Activated CD8-positive, alpha-beta memory T cell treated with anti-CD3 and anti-CD28 coated beads, Interleukin-2, amount 10 ng/mL, durations not matched to agents 7 days and 5 days (primary cell): ENCODE results near the gene CCL17. TPM values are rescaled to one million over a fixed set of nuclear protein-coding genes. Genes with fewer than 3 reads are reported as not detected.

Experiments used
- ATAC-seq: fragments of 150-1000 bp; cut with Tn5 transposase; one replicate; pipeline ENCODE4 v1.10.0; 2021; ENCODE audit warnings: moderate library complexity
- CTCF ChIA-PET: fragments of 350-600 bp; sonication (Branson Sonifier 250); formaldehyde crosslinking; loops from one replicate; lab custom pipeline; 2021; ENCODE audit warnings: antibody characterized with exemption; lab: Charles Lee
- DNase-seq: peaks from one replicate; pipeline ENCODE4 v3.0.0-alpha.2; 2020
- H3K27ac Mint-ChIP-seq: one replicate; pipeline ENCODE4 v1.8.0; 2021; ENCODE audit warnings: mild to moderate bottlenecking, mixed read lengths
- H3K27me3 Mint-ChIP-seq: one replicate; pipeline ENCODE4 v1.8.0; 2021; ENCODE audit warnings: mixed read lengths
- H3K36me3 Mint-ChIP-seq: one replicate; pipeline ENCODE4 v1.8.0; 2021; ENCODE audit warnings: mild to moderate bottlenecking, mixed read lengths
- H3K4me1 Mint-ChIP-seq: one replicate; pipeline ENCODE4 v1.8.0; 2021; ENCODE audit warnings: mixed read lengths
- H3K4me3 Mint-ChIP-seq: one replicate; pipeline ENCODE4 v1.8.0; 2021; ENCODE audit warnings: mild to moderate bottlenecking, moderate library complexity, mixed read lengths
- H3K9me3 Mint-ChIP-seq: one replicate; pipeline ENCODE4 v1.8.0; 2022; ENCODE audit warnings: low read depth, mixed read lengths
- total RNA-seq, 2 experiments: library from RNA; stranded (reverse); gene quantifications; one replicate each; pipeline ENCODE4 v1.2.3, GENCODE V29; 2021

Gene CCL17
- total RNA-seq, 2 experiments from 2014 or later: 0.59 TPM; not detected in 1

DNA sequence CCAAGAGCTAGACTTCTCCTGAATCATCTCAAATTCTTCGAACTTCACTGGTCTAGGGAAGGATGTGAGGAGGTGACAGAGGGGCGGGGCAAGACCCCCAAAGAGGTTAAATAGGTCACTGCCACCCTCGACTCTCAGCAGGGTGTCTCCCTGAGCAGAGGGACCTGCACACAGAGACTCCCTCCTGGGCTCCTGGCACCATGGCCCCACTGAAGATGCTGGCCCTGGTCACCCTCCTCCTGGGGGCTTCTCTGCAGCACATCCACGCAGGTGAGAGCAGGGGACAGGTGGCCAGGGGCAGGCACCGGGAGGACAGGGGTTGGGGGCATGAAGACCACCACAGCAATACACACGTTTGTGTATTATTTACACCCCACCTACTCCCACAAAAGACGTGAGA lies 9.2 kb downstream of the CCL17 start:
- Mint-ChIP-seq H3K9me3 (no peaks in the 10 kb centered on the region), H3K27me3 (peaks cover 3% of the 10 kb centered on the region), H3K36me3 (no peaks in the 10 kb centered on the region), H3K27ac (no peak overlapping the region), H3K4me3 (no peak overlapping the region), H3K4me1 (peaks cover 13% of the 10 kb centered on the region)
- CTCF ChIA-PET: interaction anchor here (0.6 to 15.5 kb wide), 4 partner anchors 8 to 111 kb away, joined by 3 to 283 read pairs (median 5); no protein-coding TSS in a partner anchor
- no peak for DNase-seq
- no peak for ATAC-seq

GRCh38 chr16:57416084-57416483 lies 11.5 kb downstream of the CCL17 start:
- peaks cover 19% of the 10 kb centered on the region for H3K4me1 Mint-ChIP-seq
- ATAC-seq: no peak
- CTCF ChIA-PET: interaction anchor here (0.9 to 15.5 kb wide), 21 partner anchors 11 to 332 kb away, joined by 3 to 283 read pairs (median 6); partner anchors contain the start of genes ARL2BP, CCL17, CIAPIN1 and COQ9

DNA sequence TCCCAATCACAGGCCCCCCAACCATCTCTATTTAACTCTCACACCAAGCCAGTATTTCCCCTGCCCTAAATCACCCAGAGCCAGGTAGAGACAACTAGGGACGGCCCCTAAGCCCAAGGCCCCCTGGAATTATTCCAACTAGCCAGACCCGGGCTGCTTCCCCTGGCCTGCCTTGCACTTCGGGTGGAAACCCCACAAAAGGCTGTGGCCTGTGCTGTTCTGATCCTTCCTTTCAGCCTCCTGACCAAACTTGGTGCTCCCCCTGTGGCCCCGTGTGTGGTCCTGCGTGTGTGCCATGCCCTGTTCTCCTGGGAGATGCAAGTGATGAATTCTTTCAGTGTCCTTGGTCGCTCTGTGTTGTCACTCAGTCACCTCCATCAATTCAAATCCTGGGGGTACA lies 14.9 kb downstream of the CCL17 start:
- DNase-seq: no peak
- CTCF ChIA-PET: interaction anchor here (0.7 to 15.5 kb wide), 17 partner anchors 12 to 336 kb away, joined by 3 to 283 read pairs (median 8); partner anchors contain the start of genes CIAPIN1, COQ9 and POLR2C
- Mint-ChIP-seq H3K4me1 (peaks cover 19% of the 10 kb centered on the region), H3K27me3 (no peaks in the 10 kb centered on the region), H3K4me3 (no peak overlapping the region), H3K9me3 (no peaks in the 10 kb centered on the region), H3K27ac (peak overlapping the region; percentile 83), H3K36me3 (no peaks in the 10 kb centered on the region)
- ATAC-seq: no peak

More at GRCh38 chr16:57416084-57416483, 11.5 kb downstream of the CCL17 start:
- Mint-ChIP-seq H3K27ac (no peak overlapping the region), H3K36me3 (no peaks in the 10 kb centered on the region), H3K4me3 (no peak overlapping the region), H3K27me3 (no peaks in the 10 kb centered on the region), H3K9me3 (no peaks in the 10 kb centered on the region)
- DNase-seq: no peak

GRCh38 chr16:57422026-57422944 lies 17.7 kb downstream of the CCL17 start:
- ATAC-seq (no peak), DNase-seq (no peak)
- peaks cover 2% of the 10 kb centered on the region for H3K36me3 Mint-ChIP-seq
- no peaks in the 10 kb centered on the region for H3K27me3 Mint-ChIP-seq
- CTCF ChIA-PET: interaction anchor here (1.0 to 15.5 kb wide), 4 partner anchors 40 to 119 kb away, joined by 3 to 283 read pairs (median 8); partner anchors contain the start of gene POLR2C
- H3K4me3 Mint-ChIP-seq: no peak overlapping the region
- no peaks in the 10 kb centered on the region for H3K9me3 Mint-ChIP-seq
- H3K4me1 Mint-ChIP-seq: peaks cover 14% of the 10 kb centered on the region
- no peak overlapping the region for H3K27ac Mint-ChIP-seq

DNA sequence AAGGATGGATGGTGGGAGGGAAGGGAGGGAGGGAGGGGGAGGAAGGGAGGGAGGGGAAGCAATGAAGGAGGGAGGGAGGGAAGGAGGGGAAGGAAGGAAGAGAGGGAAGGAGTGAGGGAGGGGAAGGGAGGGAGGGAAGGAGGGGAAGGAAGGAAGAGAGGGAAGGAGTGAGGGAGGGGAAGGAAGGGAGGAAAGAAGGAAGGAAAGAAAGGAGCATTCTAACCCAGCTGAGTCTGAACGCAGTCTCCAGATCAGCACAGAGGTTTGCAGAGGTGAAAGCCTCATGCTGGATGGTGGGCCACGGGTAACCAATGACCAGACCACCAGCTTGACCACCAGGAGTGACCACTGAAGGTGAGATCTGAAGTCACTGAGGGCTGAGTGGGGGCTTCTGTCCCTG lies 18.6 kb downstream of the CCL17 start:
- peaks cover 5% of the 10 kb centered on the region for H3K36me3 Mint-ChIP-seq
- no peak overlapping the region for H3K4me3 Mint-ChIP-seq
- H3K4me1 Mint-ChIP-seq: peaks cover 9% of the 10 kb centered on the region
- CTCF ChIA-PET: interaction anchor here (0.7 to 15.5 kb wide), 5 partner anchors 39 to 120 kb away, joined by 3 to 283 read pairs (median 5); partner anchors contain the start of gene POLR2C
- no peak for ATAC-seq
- H3K27ac Mint-ChIP-seq: no peak overlapping the region
- DNase-seq: no peak
- H3K9me3 Mint-ChIP-seq: no peaks in the 10 kb centered on the region
- no peaks in the 10 kb centered on the region for H3K27me3 Mint-ChIP-seq

DNA sequence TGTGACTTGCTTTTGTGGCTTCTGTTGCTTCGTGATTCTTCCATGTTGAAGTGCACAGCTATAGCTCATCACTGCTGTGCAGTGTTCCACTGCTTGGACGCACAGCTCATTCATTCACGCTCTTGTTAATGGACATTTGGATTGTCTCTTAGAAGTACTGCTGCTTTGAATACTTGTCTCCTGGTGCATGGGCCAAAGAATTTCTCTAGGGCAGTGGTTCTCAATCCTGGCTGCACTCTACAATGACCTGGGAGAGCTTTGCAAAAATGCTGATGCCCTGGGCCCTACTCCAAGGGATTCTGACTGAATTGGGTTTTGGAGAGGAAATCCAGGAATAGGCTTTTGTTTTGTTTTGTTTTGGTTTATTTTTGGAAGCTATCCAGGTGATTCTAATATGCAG lies 20.0 kb downstream of the CCL17 start:
- no peaks in the 10 kb centered on the region for H3K4me1 Mint-ChIP-seq
- no peak overlapping the region for H3K4me3 Mint-ChIP-seq
- H3K9me3 Mint-ChIP-seq: no peaks in the 10 kb centered on the region
- no peak for ATAC-seq
- no peaks in the 10 kb centered on the region for H3K27me3 Mint-ChIP-seq
- peaks cover 14% of the 10 kb centered on the region for H3K36me3 Mint-ChIP-seq
- DNase-seq: no peak
- CTCF ChIA-PET: interaction anchor here (0.7 to 15.5 kb wide), 3 partner anchors 95 to 709 kb away, joined by 3 to 283 read pairs (median 3); no protein-coding TSS in a partner anchor
- H3K27ac Mint-ChIP-seq: no peak overlapping the region

DNA sequence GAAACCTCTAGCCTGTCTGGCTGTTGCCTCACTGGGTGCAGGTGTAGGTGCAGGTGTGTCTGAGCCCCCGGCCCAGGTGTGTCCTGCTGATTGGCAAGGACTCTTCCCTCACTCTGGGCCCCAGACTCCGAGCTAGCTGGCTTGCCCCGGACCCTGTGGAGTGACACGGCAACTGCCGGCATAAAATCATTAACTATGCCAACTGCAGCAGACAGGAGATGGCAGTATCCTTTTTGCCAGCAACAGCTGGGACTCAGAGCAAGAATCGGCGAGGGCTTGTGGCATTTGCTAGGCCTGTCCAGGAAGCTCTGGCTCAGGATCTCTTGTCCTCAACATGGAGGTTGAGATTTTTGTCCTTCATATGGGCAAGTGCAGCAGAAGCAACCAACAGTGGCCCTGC lies 21.8 kb downstream of the CCL17 start:
- no peaks in the 10 kb centered on the region for H3K27me3 Mint-ChIP-seq
- H3K9me3 Mint-ChIP-seq: no peaks in the 10 kb centered on the region
- H3K4me3 Mint-ChIP-seq: no peak overlapping the region
- ATAC-seq (no peak), DNase-seq (no peak)
- peaks cover 30% of the 10 kb centered on the region for H3K36me3 Mint-ChIP-seq
- no peak overlapping the region for H3K27ac Mint-ChIP-seq
- CTCF ChIA-PET: interaction anchor here (1.1 to 2.6 kb wide), 3 partner anchors 9 to 126 kb away, joined by 3 to 11 read pairs (median 6); no protein-coding TSS in a partner anchor
- H3K4me1 Mint-ChIP-seq: no peaks in the 10 kb centered on the region

DNA sequence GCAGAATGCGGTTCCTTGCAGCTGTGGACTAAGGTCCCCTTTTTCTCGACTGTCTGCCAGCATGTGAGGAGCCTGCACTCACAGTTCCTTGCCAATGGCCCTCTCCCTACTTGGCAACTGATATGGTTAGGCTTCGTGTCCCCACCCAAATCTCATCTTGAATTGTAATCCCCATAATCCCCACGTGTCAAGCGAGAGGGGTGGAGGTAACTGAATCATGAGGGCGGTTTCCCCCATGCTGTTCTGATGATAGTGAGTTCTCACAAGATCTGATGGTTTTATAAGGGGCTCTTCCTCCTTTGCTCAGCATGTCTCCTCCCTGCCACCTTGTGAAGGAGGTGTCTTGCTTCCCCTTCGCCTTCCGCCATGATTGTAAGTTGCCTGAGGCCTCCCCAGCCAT lies 22.7 kb downstream of the CCL17 start:
- Mint-ChIP-seq H3K4me1 (no peaks in the 10 kb centered on the region), H3K27ac (no peak overlapping the region), H3K4me3 (no peak overlapping the region), H3K9me3 (no peaks in the 10 kb centered on the region), H3K36me3 (peaks cover 32% of the 10 kb centered on the region), H3K27me3 (no peaks in the 10 kb centered on the region)
- no peak for ATAC-seq
- CTCF ChIA-PET: interaction anchor here (1.1 to 2.6 kb wide), 3 partner anchors 10 to 127 kb away, joined by 3 to 11 read pairs (median 6); no protein-coding TSS in a partner anchor
- no peak for DNase-seq

GRCh38 chr16:57427824-57428223 lies 23.3 kb downstream of the CCL17 start:
- Mint-ChIP-seq H3K36me3 (peaks cover 37% of the 10 kb centered on the region), H3K4me3 (no peak overlapping the region)

DNA sequence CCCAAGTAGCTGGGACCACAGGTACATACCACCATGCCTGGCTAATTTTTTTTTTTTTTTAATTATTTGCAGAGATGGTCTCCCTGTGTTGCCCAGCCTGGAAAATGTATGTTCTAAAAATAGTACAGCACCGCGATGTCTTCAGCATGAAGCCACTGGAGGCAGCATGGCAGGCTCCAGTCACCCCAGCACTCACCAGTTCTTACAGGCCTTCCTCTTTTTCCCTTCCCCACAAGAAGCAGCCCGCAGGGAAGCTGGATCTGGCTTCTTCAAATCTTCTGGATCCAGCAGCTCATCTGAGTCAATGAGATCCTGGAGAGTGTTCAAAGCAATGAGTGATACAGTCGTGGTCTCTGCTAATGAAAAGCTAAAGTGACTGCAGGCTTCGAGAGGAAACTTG lies 26.4 kb downstream of the CCL17 start:
- CTCF ChIA-PET: interaction anchor here (5.9 kb wide), 1 partner anchor 13 kb away, joined by 37 read pairs; no protein-coding TSS in a partner anchor
- Mint-ChIP-seq H3K4me3 (no peak overlapping the region), H3K9me3 (no peaks in the 10 kb centered on the region), H3K27me3 (no peaks in the 10 kb centered on the region), H3K36me3 (peaks cover 56% of the 10 kb centered on the region), H3K4me1 (no peaks in the 10 kb centered on the region), H3K27ac (no peak overlapping the region)
- ATAC-seq (no peak), DNase-seq (no peak)

More at GRCh38 chr16:57427824-57428223, 23.3 kb downstream of the CCL17 start:
- Mint-ChIP-seq H3K4me1 (no peaks in the 10 kb centered on the region), H3K9me3 (no peaks in the 10 kb centered on the region), H3K27me3 (no peaks in the 10 kb centered on the region), H3K27ac (no peak overlapping the region)
- no peak for ATAC-seq
- peak; percentile 9 for DNase-seq
- CTCF ChIA-PET: no interaction called here

DNA sequence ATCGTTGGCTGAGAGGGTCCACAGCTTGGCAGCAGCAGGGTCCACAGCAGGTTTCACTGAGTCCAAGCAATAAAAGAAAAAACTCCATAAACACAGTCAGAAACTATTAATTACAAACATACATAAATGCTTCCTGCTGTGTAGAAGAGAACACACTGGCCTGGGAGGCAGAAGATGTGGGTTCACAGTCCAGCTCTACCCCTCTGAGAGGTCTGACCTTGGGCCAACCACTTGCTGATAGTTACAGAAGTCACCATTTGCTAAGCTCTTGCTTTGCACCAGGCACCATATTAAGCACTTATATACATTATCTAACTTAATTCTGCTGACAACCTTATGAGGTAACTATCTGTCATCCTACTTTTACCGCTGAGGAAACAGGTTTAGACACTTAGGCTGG lies 27.9 kb downstream of the CCL17 start:
- H3K4me1 Mint-ChIP-seq: no peaks in the 10 kb centered on the region
- no peaks in the 10 kb centered on the region for H3K27me3 Mint-ChIP-seq
- DNase-seq (no peak), ATAC-seq (no peak)
- CTCF ChIA-PET: interaction anchor here (0.9 to 5.9 kb wide), 3 partner anchors 14 to 87 kb away, joined by 3 to 37 read pairs (median 4); no protein-coding TSS in a partner anchor
- no peak overlapping the region for H3K27ac Mint-ChIP-seq
- H3K9me3 Mint-ChIP-seq: no peaks in the 10 kb centered on the region
- H3K36me3 Mint-ChIP-seq: peaks cover 53% of the 10 kb centered on the region
- no peak overlapping the region for H3K4me3 Mint-ChIP-seq

DNA sequence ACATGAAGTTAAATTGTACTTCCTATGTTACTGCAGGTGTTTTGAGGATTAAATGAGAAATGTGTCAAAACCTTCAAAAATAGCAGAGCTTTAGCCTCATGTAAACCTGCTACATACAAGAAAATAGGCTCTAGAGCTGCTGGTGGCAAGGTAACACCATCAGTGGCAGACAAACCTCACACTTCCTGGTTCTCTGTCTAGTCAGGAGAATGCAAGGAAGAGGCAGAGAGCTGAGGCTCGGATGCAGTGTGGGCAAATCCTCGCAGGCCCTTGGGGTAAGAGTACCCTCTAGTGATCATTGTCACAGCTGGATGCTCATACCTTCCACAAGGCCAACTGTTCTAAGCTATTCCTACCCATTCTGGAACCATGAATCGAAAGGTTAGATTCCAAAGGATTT lies 28.4 kb downstream of the CCL17 start:
- no peak overlapping the region for H3K4me3 Mint-ChIP-seq
- no peak for DNase-seq
- H3K27ac Mint-ChIP-seq: no peak overlapping the region
- no peaks in the 10 kb centered on the region for H3K4me1 Mint-ChIP-seq
- no peaks in the 10 kb centered on the region for H3K9me3 Mint-ChIP-seq
- CTCF ChIA-PET: interaction anchor here (1.4 to 5.9 kb wide), 2 partner anchors 13 to 15 kb away, joined by 4 to 37 read pairs; no protein-coding TSS in a partner anchor
- no peak for ATAC-seq
- H3K36me3 Mint-ChIP-seq: peaks cover 53% of the 10 kb centered on the region
- no peaks in the 10 kb centered on the region for H3K27me3 Mint-ChIP-seq

DNA sequence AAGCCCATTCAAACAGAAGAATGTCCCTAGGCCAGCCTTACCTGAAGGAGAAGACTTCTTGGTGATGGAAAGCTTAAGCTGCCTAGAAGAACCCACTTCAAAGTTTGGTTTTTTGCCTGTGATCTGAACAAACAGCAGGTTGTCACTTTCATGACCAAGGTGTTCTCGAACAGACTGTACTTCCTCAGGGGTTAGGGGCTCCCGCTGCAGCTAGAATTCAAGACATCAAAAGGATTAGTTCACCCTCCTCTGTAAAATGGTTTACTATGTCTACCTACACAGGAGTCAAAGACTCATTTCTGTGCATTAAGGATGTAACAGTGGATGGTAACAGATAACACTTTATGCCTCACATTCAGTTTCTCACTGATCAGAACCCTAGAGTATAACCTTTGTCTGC lies 29.4 kb downstream of the CCL17 start:
- Mint-ChIP-seq H3K27me3 (no peaks in the 10 kb centered on the region), H3K27ac (no peak overlapping the region), H3K4me1 (no peaks in the 10 kb centered on the region), H3K9me3 (no peaks in the 10 kb centered on the region), H3K4me3 (no peak overlapping the region), H3K36me3 (peaks cover 54% of the 10 kb centered on the region)
- no peak for DNase-seq
- CTCF ChIA-PET: interaction anchor here (0.8 to 5.9 kb wide), 2 partner anchors 16 to 86 kb away, joined by 3 to 37 read pairs; no protein-coding TSS in a partner anchor
- ATAC-seq: no peak
